Neural crest cell (in vitro differentiated cells): ENCODE results near the gene AMPD3. TPM values are rescaled to one million over a fixed set of nuclear protein-coding genes. Genes with fewer than 3 reads are reported as not detected.

Experiments used
- DNase-seq: peaks from one replicate; pipeline ENCODE4 v3.0.0; 2021; ENCODE audit warnings: low read depth, mixed read lengths, low spot score
- H3K27ac Mint-ChIP-seq: one replicate; pipeline ENCODE4 v1.8.0; 2021; ENCODE audit warnings: mild to moderate bottlenecking, mixed read lengths; ENCODE audit not compliant: unreplicated experiment
- H3K27me3 Mint-ChIP-seq: 2 replicates; pipeline ENCODE4 v1.8.0; 2021; ENCODE audit warnings: low read depth, mild to moderate bottlenecking, mixed read lengths
- H3K36me3 Mint-ChIP-seq: 2 replicates; pipeline ENCODE4 v1.8.0; 2021; ENCODE audit warnings: low read depth, mild to moderate bottlenecking, mixed read lengths
- H3K4me1 Mint-ChIP-seq: 2 replicates; pipeline ENCODE4 v1.8.0; 2021; ENCODE audit warnings: mixed read lengths
- H3K4me3 Mint-ChIP-seq: one replicate; pipeline ENCODE4 v1.8.0; 2021; ENCODE audit warnings: mild to moderate bottlenecking, mixed read lengths
- H3K9me3 Mint-ChIP-seq: 2 replicates; pipeline ENCODE4 v1.8.0; 2021; ENCODE audit warnings: mixed read lengths
- total RNA-seq: library from RNA; stranded (reverse); gene quantifications from 2 replicates; pipeline ENCODE4 v1.2.1, GENCODE V29; 2021
- TF ChIP-seq, protein P1 (sequence below): fragments of 200-600 bp; sonication (generic); conservative IDR thresholded peaks from 2 replicates; pipeline ENCODE4 v1.5.0; 2021; ENCODE audit warnings: antibody characterized with exemption, mild to moderate bottlenecking

AMPD3 gene
- total RNA-seq, 1 donor from 2014 or later: 2.2 TPM

DNA sequence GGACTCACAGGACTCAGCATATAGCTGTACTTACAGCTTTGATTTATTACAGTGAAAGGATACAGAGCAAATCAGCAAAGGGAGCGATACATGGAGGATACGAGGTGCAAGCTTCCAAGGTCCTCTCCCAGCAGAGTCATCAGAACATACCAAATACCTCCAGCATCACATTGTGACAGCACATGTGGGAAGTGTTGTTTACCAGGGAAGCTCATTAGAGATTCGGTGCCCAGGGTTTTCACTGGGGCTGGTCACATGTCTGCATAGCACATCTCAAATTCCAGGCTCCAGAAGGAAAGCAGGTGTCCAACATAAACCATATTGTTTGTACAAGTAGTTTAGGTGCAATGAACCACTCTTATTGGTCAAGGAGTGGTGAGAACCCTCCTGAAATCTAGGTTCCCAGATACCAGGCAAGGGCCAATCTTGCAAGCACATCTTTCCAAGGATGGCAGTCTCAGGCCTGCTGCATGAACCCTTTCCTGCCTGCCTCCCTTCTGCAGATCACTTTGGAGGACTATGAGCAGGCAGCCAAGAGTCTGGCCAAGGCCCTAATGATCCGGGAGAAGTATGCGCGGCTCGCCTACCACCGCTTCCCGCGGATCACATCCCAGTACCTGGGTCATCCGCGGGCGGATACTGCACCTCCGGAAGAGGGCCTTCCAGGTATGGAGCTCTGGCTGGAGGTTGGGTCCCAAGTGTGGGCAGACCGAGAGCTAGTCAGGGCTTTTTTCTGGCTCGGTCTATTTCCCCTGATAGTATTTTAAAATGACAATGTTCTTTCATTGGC, 26.7 kb downstream of the AMPD3 start:
- no peaks in the 10 kb centered on the region for H3K36me3 Mint-ChIP-seq
- no peak overlapping the region for H3K4me3 Mint-ChIP-seq
- no peak for DNase-seq
- no peak overlapping the region for H3K27ac Mint-ChIP-seq
- H3K4me1 Mint-ChIP-seq: no peaks in the 10 kb centered on the region
- H3K27me3 Mint-ChIP-seq: no peaks in the 10 kb centered on the region
- TF ChIP-seq, protein P1, sequence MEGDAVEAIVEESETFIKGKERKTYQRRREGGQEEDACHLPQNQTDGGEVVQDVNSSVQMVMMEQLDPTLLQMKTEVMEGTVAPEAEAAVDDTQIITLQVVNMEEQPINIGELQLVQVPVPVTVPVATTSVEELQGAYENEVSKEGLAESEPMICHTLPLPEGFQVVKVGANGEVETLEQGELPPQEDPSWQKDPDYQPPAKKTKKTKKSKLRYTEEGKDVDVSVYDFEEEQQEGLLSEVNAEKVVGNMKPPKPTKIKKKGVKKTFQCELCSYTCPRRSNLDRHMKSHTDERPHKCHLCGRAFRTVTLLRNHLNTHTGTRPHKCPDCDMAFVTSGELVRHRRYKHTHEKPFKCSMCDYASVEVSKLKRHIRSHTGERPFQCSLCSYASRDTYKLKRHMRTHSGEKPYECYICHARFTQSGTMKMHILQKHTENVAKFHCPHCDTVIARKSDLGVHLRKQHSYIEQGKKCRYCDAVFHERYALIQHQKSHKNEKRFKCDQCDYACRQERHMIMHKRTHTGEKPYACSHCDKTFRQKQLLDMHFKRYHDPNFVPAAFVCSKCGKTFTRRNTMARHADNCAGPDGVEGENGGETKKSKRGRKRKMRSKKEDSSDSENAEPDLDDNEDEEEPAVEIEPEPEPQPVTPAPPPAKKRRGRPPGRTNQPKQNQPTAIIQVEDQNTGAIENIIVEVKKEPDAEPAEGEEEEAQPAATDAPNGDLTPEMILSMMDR: no peak
- no peaks in the 10 kb centered on the region for H3K9me3 Mint-ChIP-seq

DNA sequence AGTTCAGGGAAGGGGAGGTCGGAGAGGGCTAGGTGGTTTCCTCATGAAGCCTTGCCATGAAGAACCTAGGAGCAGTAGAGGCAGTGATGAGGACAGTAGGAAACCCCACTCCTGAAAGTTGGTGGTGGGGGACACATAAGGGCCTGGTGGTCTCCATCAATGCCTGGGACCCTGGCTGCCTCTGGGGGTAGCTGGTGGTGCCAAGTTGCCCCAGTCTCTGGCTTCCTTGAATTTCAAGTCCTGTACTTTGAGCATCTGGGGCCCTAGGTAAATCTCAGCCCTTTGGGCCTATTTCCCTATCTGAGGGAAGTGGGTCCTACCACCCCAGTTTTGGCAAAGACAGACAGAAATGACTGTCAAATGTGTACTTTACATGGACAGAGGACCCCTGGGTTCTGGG, 28.1 kb downstream of the AMPD3 start:
- Mint-ChIP-seq H3K4me3 (no peak overlapping the region), H3K36me3 (no peaks in the 10 kb centered on the region), H3K9me3 (no peaks in the 10 kb centered on the region), H3K27me3 (no peaks in the 10 kb centered on the region), H3K27ac (no peak overlapping the region), H3K4me1 (peaks cover 2% of the 10 kb centered on the region)
- TF ChIP-seq, protein P1: no peak
- no peak for DNase-seq

DNA sequence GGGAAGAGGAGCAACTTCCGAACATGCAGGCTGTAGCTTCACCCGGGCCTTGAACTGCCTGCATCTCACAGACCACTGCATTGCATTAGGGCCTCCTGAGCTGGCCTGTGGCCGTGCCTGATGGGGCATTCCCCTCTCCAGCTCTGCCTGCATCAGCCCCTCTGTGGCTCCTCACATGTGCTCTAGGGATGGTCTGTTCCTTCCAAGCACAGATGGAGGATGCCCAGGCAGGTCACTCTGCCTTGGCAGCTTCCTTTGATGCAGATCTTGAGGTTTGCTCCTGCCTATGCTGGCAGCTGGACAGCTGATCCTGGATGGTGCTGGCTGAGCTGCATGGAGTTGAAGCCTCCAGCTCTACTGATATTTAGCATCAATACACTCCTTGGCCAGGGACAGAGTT, 28.5 kb downstream of the AMPD3 start:
- H3K4me3 Mint-ChIP-seq: no peak overlapping the region
- no peaks in the 10 kb centered on the region for H3K27me3 Mint-ChIP-seq
- no peaks in the 10 kb centered on the region for H3K9me3 Mint-ChIP-seq
- DNase-seq: no peak
- no peaks in the 10 kb centered on the region for H3K36me3 Mint-ChIP-seq
- H3K27ac Mint-ChIP-seq: no peak overlapping the region
- TF ChIP-seq, protein P1: no peak
- H3K4me1 Mint-ChIP-seq: peaks cover 5% of the 10 kb centered on the region

DNA sequence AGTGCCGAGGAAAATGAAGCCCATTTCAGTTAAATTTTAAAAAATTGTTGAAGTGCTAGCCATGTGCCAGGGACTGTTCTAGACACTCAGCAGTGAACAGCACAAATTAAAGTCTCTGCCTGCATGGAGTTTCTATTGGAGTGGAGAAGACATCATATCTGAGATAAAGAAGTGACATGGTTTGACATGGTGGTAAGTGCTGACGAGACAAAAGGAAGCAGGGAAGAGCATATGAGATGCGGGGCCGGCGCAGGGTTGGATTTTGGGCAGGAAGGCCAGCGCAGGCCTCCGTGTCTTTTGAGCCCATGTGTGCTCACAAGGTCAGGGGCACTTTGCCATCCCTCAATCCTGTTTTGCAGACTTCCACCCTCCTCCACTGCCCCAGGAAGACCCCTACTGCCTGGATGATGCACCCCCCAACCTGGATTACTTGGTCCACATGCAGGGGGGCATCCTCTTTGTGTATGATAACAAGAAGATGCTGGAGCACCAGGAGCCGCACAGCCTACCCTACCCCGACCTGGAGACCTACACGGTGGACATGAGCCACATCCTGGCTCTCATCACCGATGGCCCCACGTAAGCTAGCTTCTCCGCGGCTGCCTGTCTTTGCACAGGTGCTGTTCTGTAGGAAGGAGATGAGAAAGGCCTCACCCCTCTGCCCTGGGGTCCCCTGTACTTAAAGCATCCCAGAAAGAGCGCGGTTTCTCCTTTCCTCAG, 29.6 kb downstream of the AMPD3 start:
- no peak overlapping the region for H3K27ac Mint-ChIP-seq
- no peak for DNase-seq
- H3K9me3 Mint-ChIP-seq: no peaks in the 10 kb centered on the region
- H3K4me3 Mint-ChIP-seq: no peak overlapping the region
- TF ChIP-seq, protein P1: no peak
- no peaks in the 10 kb centered on the region for H3K27me3 Mint-ChIP-seq
- H3K36me3 Mint-ChIP-seq: no peaks in the 10 kb centered on the region
- H3K4me1 Mint-ChIP-seq: peaks cover 5% of the 10 kb centered on the region

DNA sequence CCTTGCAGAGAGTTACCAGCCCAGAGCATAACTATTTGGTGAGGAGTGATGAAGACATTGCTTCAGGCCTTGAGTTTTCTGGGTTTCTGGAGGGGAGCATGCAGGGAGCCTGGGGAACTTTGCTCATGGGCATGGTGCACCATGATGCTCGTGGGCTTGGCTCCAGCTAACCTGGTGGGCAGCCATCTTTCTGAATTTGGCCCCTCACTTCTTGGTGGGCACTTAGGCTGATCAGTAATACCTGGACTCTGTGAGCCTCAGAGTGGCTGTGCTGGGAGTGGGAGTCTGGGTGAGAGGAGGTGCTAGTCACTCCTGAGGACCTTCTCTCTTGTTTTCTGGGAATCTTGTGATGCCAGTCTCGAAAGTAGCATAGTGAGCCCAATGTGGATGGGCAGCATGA, 30.6 kb downstream of the AMPD3 start:
- Mint-ChIP-seq H3K4me1 (peaks cover 14% of the 10 kb centered on the region), H3K9me3 (no peaks in the 10 kb centered on the region), H3K27me3 (no peaks in the 10 kb centered on the region), H3K36me3 (no peaks in the 10 kb centered on the region), H3K4me3 (no peak overlapping the region), H3K27ac (no peak overlapping the region)
- TF ChIP-seq, protein P1: no peak
- DNase-seq: no peak
